ENCODE results near the gene TRAPPC2. TPM values are rescaled to one million over a fixed set of nuclear protein-coding genes. Genes with fewer than 3 reads are reported as not detected.
A peak's percentile ranks its signal among the peaks of the same experiment; 100 is the strongest.

Gene TRAPPC2
- total and polyA plus RNA-seq, 2 of the 4 experiments (the other 2 are of a cell fraction): 11.3 to 13.8 TPM

DNA sequence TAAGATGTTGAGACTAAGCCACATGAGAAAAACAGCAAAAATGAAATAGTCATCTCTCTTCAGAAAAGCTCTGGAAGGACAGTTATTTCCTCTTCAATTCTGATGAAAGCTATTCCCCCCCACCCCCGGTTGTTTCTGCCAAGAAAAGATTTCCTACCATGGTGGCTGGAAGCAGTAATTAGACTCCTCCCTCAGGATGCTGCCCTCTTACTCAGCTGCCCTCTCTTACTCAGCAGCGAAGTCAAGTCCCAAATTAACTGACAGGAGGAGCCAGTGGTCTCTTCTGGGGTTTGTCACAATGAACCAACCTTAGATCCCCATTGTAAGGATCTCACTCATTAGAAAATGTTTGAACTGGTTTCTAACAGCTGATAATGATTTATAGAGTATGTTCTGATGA lies 44.5 kb upstream of the TRAPPC2 start:
- Histone ChIP-seq H2BK20ac (ENCODE audit: low read depth, low read length) (no peak overlapping the region), H3K9me3 (ENCODE audit: control insufficient read depth, insufficient read depth, low read length) (no peaks in the 10 kb centered on the region), H3K4me3 (ENCODE audit: insufficient read depth, low read depth, low read length) (no peak overlapping the region), H3K79me1 (ENCODE audit: low read depth in 1 of 2, low read length in 2 of 2) (no peaks in the 10 kb centered on the region), H2AFZ (replicated peaks; ENCODE audit: low read length, poor library complexity) (no peak overlapping the region), H3K9me1 (ENCODE audit: insufficient read depth, low read length) (no peaks in the 10 kb centered on the region; the same call in 1 of the 2 replicates), H3K18ac (ENCODE audit: low read depth, low read length) (no peak overlapping the region), H4K5ac (ENCODE audit: low read depth, low read length) (no peak overlapping the region), H3K27me3 (ENCODE audit: control insufficient read depth, insufficient read depth, low read length) (peaks cover 16% of the 10 kb centered on the region), H4K8ac (ENCODE audit: low read depth in 2 of 2, low read length in 2 of 2) (no peak overlapping the region), H3K23ac (ENCODE audit: low read depth, low read length) (no peak overlapping the region), H2AK5ac (ENCODE audit: low read depth, low read length) (no peak overlapping the region), H3K56ac (ENCODE audit: extremely low read depth, insufficient read depth, low read length) (no peak overlapping the region), H3K4me2 (ENCODE audit: low read depth, low read length) (no peak overlapping the region), H3K14ac (replicated peaks; ENCODE audit: low read depth, low read length) (no peak overlapping the region), H3K4me1 (ENCODE audit: control insufficient read depth, insufficient read depth, low read length) (no peaks in the 10 kb centered on the region; the same call in 1 of the 2 replicates), H4K20me1 (ENCODE audit: insufficient read depth, low read length) (no peaks in the 10 kb centered on the region), H3K4ac (ENCODE audit: low read depth, low read length) (no peak overlapping the region), H4K91ac (ENCODE audit: insufficient read depth, low read depth, low read length) (no peak overlapping the region), H2BK120ac (ENCODE audit: low read depth, low read length) (no peak overlapping the region), H3K27ac (ENCODE audit: insufficient read depth, low read length) (no peak overlapping the region), H3K36me3 (ENCODE audit: control insufficient read depth, insufficient read depth, low read length) (peaks cover 4% of the 10 kb centered on the region), H2BK5ac (ENCODE audit: low read depth, low read length, poor library complexity, severe bottlenecking) (no peak overlapping the region), H2AK9ac (replicated peaks; ENCODE audit: low read depth, low read length, poor library complexity) (no peak overlapping the region), H2BK15ac (ENCODE audit: low read depth, low read length) (no peak overlapping the region), H3K9ac (ENCODE audit: low read depth, low read length) (no peak overlapping the region)
- ATAC-seq (ENCODE audit: low read depth) (peak; percentile 54; the same call in 1 of the 2 replicates), DNase-seq (peak; percentile 74)
- BruUV-seq (replicated peaks): no TSS peak
- dilution Hi-C loops (cut with HindIII; ENCODE audit: low sequenced_read_pairs, unreplicated experiment) (no loop called here), in situ Hi-C loops (cut with MboI; ENCODE audit: low sequenced_read_pairs) (no loop called here), intact Hi-C loops (cut with micrococcal nuclease) (no loop called here)
- TF ChIP-seq RFX5 (IDR thresholded peaks at IDR 0.05; ENCODE audit: low read depth, low read length) (no peak), CHD1 (IDR thresholded peaks at IDR 0.05; ENCODE audit: low read depth, low read length) (no peak), SMC3 (IDR thresholded peaks at IDR 0.05; ENCODE audit: low read depth, low read length) (no peak), MXI1 (IDR thresholded peaks at IDR 0.05; ENCODE audit: borderline replicate concordance, low read depth, low read length) (no peak), RAD21 (IDR thresholded peaks at IDR 0.05; ENCODE audit: low read length) (no peak), BHLHE40 (IDR thresholded peaks at IDR 0.05; ENCODE audit: low read depth, low read length) (no peak)
- TF ChIP-seq, protein P1, sequence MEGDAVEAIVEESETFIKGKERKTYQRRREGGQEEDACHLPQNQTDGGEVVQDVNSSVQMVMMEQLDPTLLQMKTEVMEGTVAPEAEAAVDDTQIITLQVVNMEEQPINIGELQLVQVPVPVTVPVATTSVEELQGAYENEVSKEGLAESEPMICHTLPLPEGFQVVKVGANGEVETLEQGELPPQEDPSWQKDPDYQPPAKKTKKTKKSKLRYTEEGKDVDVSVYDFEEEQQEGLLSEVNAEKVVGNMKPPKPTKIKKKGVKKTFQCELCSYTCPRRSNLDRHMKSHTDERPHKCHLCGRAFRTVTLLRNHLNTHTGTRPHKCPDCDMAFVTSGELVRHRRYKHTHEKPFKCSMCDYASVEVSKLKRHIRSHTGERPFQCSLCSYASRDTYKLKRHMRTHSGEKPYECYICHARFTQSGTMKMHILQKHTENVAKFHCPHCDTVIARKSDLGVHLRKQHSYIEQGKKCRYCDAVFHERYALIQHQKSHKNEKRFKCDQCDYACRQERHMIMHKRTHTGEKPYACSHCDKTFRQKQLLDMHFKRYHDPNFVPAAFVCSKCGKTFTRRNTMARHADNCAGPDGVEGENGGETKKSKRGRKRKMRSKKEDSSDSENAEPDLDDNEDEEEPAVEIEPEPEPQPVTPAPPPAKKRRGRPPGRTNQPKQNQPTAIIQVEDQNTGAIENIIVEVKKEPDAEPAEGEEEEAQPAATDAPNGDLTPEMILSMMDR (conservative IDR thresholded peaks at IDR 0.05; ENCODE audit: low read depth, low read length): 0 out of 2 replicates have a peak, but pooled peaks have one; percentile 6
- ChIA-PET POLR2A (ENCODE audit: unreplicated experiment) (no interaction called here), CTCF (no interaction called here)
- no CpG with 5 or more reads among the region's 2 CpGs for WGBS, 2 experiments (ENCODE audit: extremely low coverage in 2 of 2, insufficient read length in 1 of 2)
